Activated CD4-positive, alpha-beta memory T cell treated with anti-CD3 and anti-CD28 coated beads for 36 hours (primary cell): Measurements from ENCODE around the gene TMEM164. TPM values are rescaled to one million over a fixed set of nuclear protein-coding genes. Genes with fewer than 3 reads are reported as not detected.

ENCODE experiments used
- CTCF ChIA-PET: fragments of 350-600 bp; sonication (Branson Sonifier 250); formaldehyde crosslinking; loops from one replicate; lab custom pipeline; 2021; ENCODE audit warnings: antibody characterized with exemption, inconsistent platforms; lab: Charles Lee
- POLR2A ChIA-PET: fragments of 350-600 bp; sonication (Branson Sonifier 250); formaldehyde crosslinking; loops from one replicate; lab custom pipeline; 2021; ENCODE audit warnings: antibody characterized with exemption; lab: Charles Lee
- DNase-seq: peaks from one replicate; pipeline ENCODE4 v3.0.0-alpha.2; 2020
- H3K27ac Mint-ChIP-seq: one replicate; pipeline ENCODE4 v1.8.0; 2021; ENCODE audit warnings: mixed read lengths
- H3K27me3 Mint-ChIP-seq: one replicate; pipeline ENCODE4 v1.8.0; 2021; ENCODE audit warnings: mixed read lengths
- H3K36me3 Mint-ChIP-seq: one replicate; pipeline ENCODE4 v1.8.0; 2021; ENCODE audit warnings: mixed read lengths
- H3K4me1 Mint-ChIP-seq: one replicate; pipeline ENCODE4 v1.8.0; 2021; ENCODE audit warnings: low read depth, mixed read lengths
- H3K4me3 Mint-ChIP-seq: one replicate; pipeline ENCODE4 v1.8.0; 2021; ENCODE audit warnings: mild to moderate bottlenecking, mixed read lengths
- H3K9me3 Mint-ChIP-seq: one replicate; pipeline ENCODE4 v1.8.0; 2021; ENCODE audit warnings: mixed read lengths
- intact Hi-C: fragments of 100-400 bp; cut with micrococcal nuclease; formaldehyde crosslinking; loops from one replicate; pipeline ENCODE4 v1.15.1; 2023
- total RNA-seq, 2 experiments: library from RNA; stranded (reverse); gene quantifications; one replicate each; pipeline ENCODE4 v1.2.3, GENCODE V29; 2021

TMEM164 gene
- total RNA-seq, 2 experiments from 2014 or later, result 10.1 to 13.2 TPM

- H3K36me3 Mint-ChIP-seq, result no peaks in the 10 kb centered on the region
- CTCF ChIA-PET, result no interaction called here
- peak overlapping the region; percentile 33 for H3K27ac Mint-ChIP-seq
- no peaks in the 10 kb centered on the region for H3K27me3 Mint-ChIP-seq
- H3K9me3 Mint-ChIP-seq, result no peaks in the 10 kb centered on the region
- DNase-seq, result no peak
- intact Hi-C loops, result no loop called here
- POLR2A ChIA-PET, result no interaction called here
- peaks cover 16% of the 10 kb centered on the region for H3K4me1 Mint-ChIP-seq
- H3K4me3 Mint-ChIP-seq, result no peak overlapping the region
Measured at GRCh38 chrX:109990582-109991276, 12.2 kb upstream of the TMEM164 start.

GRCh38 chrX:109992203-109992602 is 10.7 kb upstream of the TMEM164 start:
- Mint-ChIP-seq H3K27ac (no peak overlapping the region), H3K4me3 (no peak overlapping the region), H3K4me1 (peaks cover 16% of the 10 kb centered on the region), H3K27me3 (no peaks in the 10 kb centered on the region), H3K36me3 (no peaks in the 10 kb centered on the region), H3K9me3 (no peaks in the 10 kb centered on the region)
- no peak for DNase-seq
- POLR2A ChIA-PET, result no interaction called here
- CTCF ChIA-PET, result no interaction called here
- intact Hi-C loops, result no loop called here

GRCh38 chrX:109995155-109995554 is 7.8 kb upstream of the TMEM164 start:
- ChIA-PET POLR2A (no interaction called here), CTCF (interaction anchor here (1.3 kb wide), 1 partner anchor 151 kb away, joined by 3 read pairs; no protein-coding TSS in a partner anchor)
- peaks cover 13% of the 10 kb centered on the region for H3K4me1 Mint-ChIP-seq
- no peaks in the 10 kb centered on the region for H3K9me3 Mint-ChIP-seq
- no peak for DNase-seq
- no peaks in the 10 kb centered on the region for H3K27me3 Mint-ChIP-seq
- no peak overlapping the region for H3K4me3 Mint-ChIP-seq
- no peaks in the 10 kb centered on the region for H3K36me3 Mint-ChIP-seq
- no peak overlapping the region for H3K27ac Mint-ChIP-seq
- intact Hi-C loops, result no loop called here

GRCh38 chrX:109997786-109998452 is 5.0 kb upstream of the TMEM164 start:
- Mint-ChIP-seq H3K4me3 (no peak overlapping the region), H3K27me3 (no peaks in the 10 kb centered on the region), H3K4me1 (peaks cover 4% of the 10 kb centered on the region), H3K27ac (no peak overlapping the region), H3K9me3 (no peaks in the 10 kb centered on the region), H3K36me3 (no peaks in the 10 kb centered on the region)
- ChIA-PET POLR2A (no interaction called here), CTCF (no interaction called here)
- intact Hi-C loops, result no loop called here
- DNase-seq, result no peak

GRCh38 chrX:110000000-110000399 is 2.9 kb upstream of the TMEM164 start:
- ChIA-PET POLR2A (no interaction called here), CTCF (no interaction called here)
- no peak for DNase-seq
- H3K4me1 Mint-ChIP-seq, result peaks cover 17% of the 10 kb centered on the region
- no peaks in the 10 kb centered on the region for H3K9me3 Mint-ChIP-seq
- no peaks in the 10 kb centered on the region for H3K36me3 Mint-ChIP-seq
- intact Hi-C loops, result loop anchor here (5.0 to 10.0 kb wide), 5 partner anchors 132 to 463 kb away; partner anchors contain the start of genes ACSL4, AMMECR1 and NXT2
- H3K27ac Mint-ChIP-seq, result no peak overlapping the region
- H3K4me3 Mint-ChIP-seq, result no peak overlapping the region
- H3K27me3 Mint-ChIP-seq, result no peaks in the 10 kb centered on the region

GRCh38 chrX:110000847-110001713 is 1.8 kb upstream of the TMEM164 start:
- Mint-ChIP-seq H3K4me1 (peaks cover 24% of the 10 kb centered on the region), H3K9me3 (no peaks in the 10 kb centered on the region), H3K4me3 (no peak overlapping the region), H3K36me3 (no peaks in the 10 kb centered on the region), H3K27ac (no peak overlapping the region), H3K27me3 (no peaks in the 10 kb centered on the region)
- intact Hi-C loops, result loop anchor here (5.0 to 10.0 kb wide), 5 partner anchors 131 to 464 kb away; partner anchors contain the start of genes ACSL4, AMMECR1 and NXT2
- DNase-seq, result no peak
- POLR2A ChIA-PET, result no interaction called here
- CTCF ChIA-PET, result no interaction called here

GRCh38 chrX:110001740-110002299 is 1.1 kb upstream of the TMEM164 start:
- intact Hi-C loops, result loop anchor here (5.0 to 10.0 kb wide), 5 partner anchors 130 to 465 kb away; partner anchors contain the start of genes ACSL4, AMMECR1 and NXT2
- ChIA-PET POLR2A (no interaction called here), CTCF (interaction anchor here (1.3 kb wide), 1 partner anchor 144 kb away, joined by 3 read pairs; no protein-coding TSS in a partner anchor)
- Mint-ChIP-seq H3K4me1 (peaks cover 30% of the 10 kb centered on the region), H3K27ac (peak overlapping the region; percentile 76), H3K9me3 (no peaks in the 10 kb centered on the region), H3K4me3 (peak overlapping the region; percentile 74), H3K36me3 (no peaks in the 10 kb centered on the region), H3K27me3 (no peaks in the 10 kb centered on the region)
- no peak for DNase-seq

GRCh38 chrX:110003167-110004156 is 548 bp downstream of the TMEM164 start:
- Mint-ChIP-seq H3K9me3 (no peaks in the 10 kb centered on the region), H3K36me3 (no peaks in the 10 kb centered on the region), H3K27ac (no peak overlapping the region), H3K27me3 (no peaks in the 10 kb centered on the region), H3K4me1 (peaks cover 34% of the 10 kb centered on the region), H3K4me3 (peak overlapping the region; percentile 81)
- ChIA-PET POLR2A (no interaction called here), CTCF (interaction anchor here (1.3 kb wide), 1 partner anchor 143 kb away, joined by 3 read pairs; no protein-coding TSS in a partner anchor)
- DNase-seq, result no peak
- intact Hi-C loops, result loop anchor here (5.0 to 10.0 kb wide), 5 partner anchors 129 to 466 kb away; partner anchors contain the start of genes ACSL4, AMMECR1 and NXT2

GRCh38 chrX:110004215-110004614 is 1.3 kb downstream of the TMEM164 start:
- Mint-ChIP-seq H3K36me3 (no peaks in the 10 kb centered on the region), H3K27ac (no peak overlapping the region), H3K4me3 (peak overlapping the region; percentile 81), H3K9me3 (no peaks in the 10 kb centered on the region), H3K27me3 (no peaks in the 10 kb centered on the region), H3K4me1 (peaks cover 34% of the 10 kb centered on the region)
- DNase-seq, result no peak
- ChIA-PET POLR2A (no interaction called here), CTCF (interaction anchor here (0.8 kb wide), 1 partner anchor 113 kb away, joined by 4 read pairs; no protein-coding TSS in a partner anchor)
- intact Hi-C loops, result loop anchor here (5.0 to 10.0 kb wide), 5 partner anchors 128 to 467 kb away; partner anchors contain the start of genes ACSL4, AMMECR1 and NXT2

GRCh38 chrX:110004731-110005369 is 1.9 kb downstream of the TMEM164 start:
- no peaks in the 10 kb centered on the region for H3K36me3 Mint-ChIP-seq
- POLR2A ChIA-PET, result no interaction called here
- DNase-seq, result no peak
- H3K4me1 Mint-ChIP-seq, result peaks cover 34% of the 10 kb centered on the region
- H3K27ac Mint-ChIP-seq, result no peak overlapping the region
- CTCF ChIA-PET, result interaction anchor here (0.8 kb wide), 1 partner anchor 114 kb away, joined by 4 read pairs; no protein-coding TSS in a partner anchor
- H3K9me3 Mint-ChIP-seq, result no peaks in the 10 kb centered on the region
- intact Hi-C loops, result loop anchor here (5.0 to 10.0 kb wide), 5 partner anchors 127 to 468 kb away; partner anchors contain the start of genes ACSL4, AMMECR1 and NXT2
- H3K27me3 Mint-ChIP-seq, result no peaks in the 10 kb centered on the region
- H3K4me3 Mint-ChIP-seq, result no peak overlapping the region
